Endothelial cell (in vitro differentiated cells): ENCODE measurements around the gene NECTIN1. TPM values are rescaled to one million over a fixed set of nuclear protein-coding genes. Genes with fewer than 3 reads are reported as not detected.

ENCODE experiments used
- DNase-seq: peaks from one replicate; pipeline ENCODE4 v3.0.0; 2021; ENCODE audit warnings: low spot score
- H3K27ac Mint-ChIP-seq: one replicate; pipeline ENCODE4 v1.8.0; 2021; ENCODE audit warnings: mixed read lengths, inconsistent platforms; ENCODE audit not compliant: unreplicated experiment
- H3K27me3 Mint-ChIP-seq: one replicate; pipeline ENCODE4 v1.8.0; 2021; ENCODE audit warnings: mild to moderate bottlenecking, moderate library complexity, mixed read lengths, inconsistent platforms; ENCODE audit not compliant: unreplicated experiment
- H3K36me3 Mint-ChIP-seq: one replicate; pipeline ENCODE4 v1.8.0; 2021; ENCODE audit warnings: mild to moderate bottlenecking, low read depth, mixed read lengths, inconsistent platforms; ENCODE audit not compliant: unreplicated experiment
- H3K4me1 Mint-ChIP-seq: one replicate; pipeline ENCODE4 v1.8.0; 2021; ENCODE audit warnings: mild to moderate bottlenecking, mixed read lengths, inconsistent platforms; ENCODE audit not compliant: unreplicated experiment
- H3K4me3 Mint-ChIP-seq: one replicate; pipeline ENCODE4 v1.8.0; 2021; ENCODE audit warnings: mild to moderate bottlenecking, mixed read lengths, inconsistent platforms; ENCODE audit not compliant: unreplicated experiment
- H3K9me3 Mint-ChIP-seq: one replicate; pipeline ENCODE4 v1.8.0; 2021; ENCODE audit warnings: mixed read lengths, inconsistent platforms; ENCODE audit not compliant: unreplicated experiment
- total RNA-seq: library from RNA; stranded (reverse); fragmentation: NEBNext Ultra II Directional; extraction: Animal tissue kit (Norgen Biotek cat#: 25700); gene quantifications from one replicate; pipeline ENCODE4 v1.2.1, GENCODE V29; 2021; ENCODE audit not compliant: unreplicated experiment
- TF ChIP-seq, protein P1 (sequence below): fragments of 200-600 bp; sonication (generic); IDR thresholded peaks from one replicate; pipeline ENCODE4 v1.5.0; 2021; ENCODE audit warnings: antibody characterized with exemption; ENCODE audit not compliant: unreplicated experiment

NECTIN1 gene
- total RNA-seq, 1 donor from 2014 or later: 17.9 TPM

DNA sequence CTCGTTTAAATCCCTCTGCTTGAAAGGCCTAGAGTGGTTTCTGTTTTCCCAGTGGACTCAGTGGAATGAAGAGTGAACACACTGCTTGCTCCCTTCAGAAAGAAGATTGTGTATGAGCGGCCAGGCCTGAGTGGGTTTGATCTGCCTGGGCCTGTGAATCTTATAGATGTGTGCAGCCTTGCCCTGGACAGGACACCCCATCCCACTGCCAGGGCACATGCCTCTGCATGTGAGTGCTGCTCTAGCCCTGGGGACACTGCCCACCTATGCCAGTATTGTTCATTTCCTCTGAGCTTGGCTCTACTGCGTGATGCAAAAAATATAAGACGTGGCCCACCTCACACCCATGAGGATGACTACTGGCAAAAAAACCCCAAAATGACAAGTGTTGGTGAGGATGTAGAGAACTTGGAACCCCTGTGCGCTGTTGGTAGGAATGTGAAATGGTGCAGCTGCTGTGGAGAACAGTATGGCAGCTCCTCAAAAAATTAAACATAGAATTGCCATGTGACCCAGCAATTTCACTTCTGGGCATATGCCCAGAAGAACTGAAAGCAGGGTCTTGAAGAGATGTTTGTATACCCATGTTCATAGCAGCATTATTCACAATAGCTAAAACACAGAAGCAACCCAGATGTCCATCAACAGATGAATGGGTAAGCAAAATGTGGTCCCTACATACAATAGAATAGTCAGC is 27.3 kb upstream of the NECTIN1 start:
- H3K4me3 Mint-ChIP-seq: no peak overlapping the region
- H3K27me3 Mint-ChIP-seq: peaks cover 11% of the 10 kb centered on the region

DNA sequence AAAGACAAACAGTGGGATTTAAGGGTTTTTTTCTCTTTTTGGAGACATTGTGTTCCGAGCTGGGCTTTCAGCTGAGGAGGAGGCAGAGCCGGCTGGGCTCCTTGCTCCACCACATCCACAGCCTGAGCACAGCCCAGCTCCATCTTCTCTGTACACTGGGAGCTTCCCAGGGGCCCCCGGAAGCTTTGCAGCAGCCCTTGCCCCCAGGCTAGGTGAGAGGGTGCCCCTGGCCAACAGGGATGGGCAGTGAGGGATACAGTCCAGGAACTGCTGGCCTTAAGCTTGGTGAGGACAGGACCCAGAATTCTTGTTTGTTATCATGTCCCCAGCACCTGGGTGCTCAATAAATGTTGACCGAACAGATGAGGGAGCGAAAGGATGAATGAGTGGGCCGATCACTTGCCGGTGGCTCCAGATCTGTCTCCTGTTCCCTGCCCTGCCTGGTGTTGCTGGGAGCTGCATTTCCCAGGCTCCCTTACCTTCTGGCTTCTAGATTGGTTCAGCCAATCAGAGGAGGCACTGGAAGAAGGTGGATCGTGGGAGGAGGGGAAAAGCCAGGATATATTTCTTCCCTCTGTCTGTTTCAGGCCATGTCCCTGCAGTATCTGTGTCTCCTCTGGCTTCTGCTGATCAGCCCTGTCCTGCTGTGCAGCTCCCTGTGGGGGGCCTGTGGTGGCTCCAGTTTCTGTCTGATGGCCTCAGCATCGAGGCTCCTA is 26.5 kb upstream of the NECTIN1 start:
- Mint-ChIP-seq H3K27ac (no peak overlapping the region), H3K36me3 (no peaks in the 10 kb centered on the region), H3K4me3 (no peak overlapping the region), H3K27me3 (peaks cover 11% of the 10 kb centered on the region), H3K4me1 (peaks cover 6% of the 10 kb centered on the region), H3K9me3 (no peaks in the 10 kb centered on the region)
- DNase-seq: no peak
- TF ChIP-seq, protein P1, sequence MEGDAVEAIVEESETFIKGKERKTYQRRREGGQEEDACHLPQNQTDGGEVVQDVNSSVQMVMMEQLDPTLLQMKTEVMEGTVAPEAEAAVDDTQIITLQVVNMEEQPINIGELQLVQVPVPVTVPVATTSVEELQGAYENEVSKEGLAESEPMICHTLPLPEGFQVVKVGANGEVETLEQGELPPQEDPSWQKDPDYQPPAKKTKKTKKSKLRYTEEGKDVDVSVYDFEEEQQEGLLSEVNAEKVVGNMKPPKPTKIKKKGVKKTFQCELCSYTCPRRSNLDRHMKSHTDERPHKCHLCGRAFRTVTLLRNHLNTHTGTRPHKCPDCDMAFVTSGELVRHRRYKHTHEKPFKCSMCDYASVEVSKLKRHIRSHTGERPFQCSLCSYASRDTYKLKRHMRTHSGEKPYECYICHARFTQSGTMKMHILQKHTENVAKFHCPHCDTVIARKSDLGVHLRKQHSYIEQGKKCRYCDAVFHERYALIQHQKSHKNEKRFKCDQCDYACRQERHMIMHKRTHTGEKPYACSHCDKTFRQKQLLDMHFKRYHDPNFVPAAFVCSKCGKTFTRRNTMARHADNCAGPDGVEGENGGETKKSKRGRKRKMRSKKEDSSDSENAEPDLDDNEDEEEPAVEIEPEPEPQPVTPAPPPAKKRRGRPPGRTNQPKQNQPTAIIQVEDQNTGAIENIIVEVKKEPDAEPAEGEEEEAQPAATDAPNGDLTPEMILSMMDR: no peak

More for the DNA sequence above, 27.3 kb upstream of the NECTIN1 start:
- DNase-seq: no peak
- Mint-ChIP-seq H3K9me3 (no peaks in the 10 kb centered on the region), H3K27ac (no peak overlapping the region), H3K4me1 (peaks cover 6% of the 10 kb centered on the region), H3K36me3 (no peaks in the 10 kb centered on the region)
- TF ChIP-seq, protein P1: no peak

DNA sequence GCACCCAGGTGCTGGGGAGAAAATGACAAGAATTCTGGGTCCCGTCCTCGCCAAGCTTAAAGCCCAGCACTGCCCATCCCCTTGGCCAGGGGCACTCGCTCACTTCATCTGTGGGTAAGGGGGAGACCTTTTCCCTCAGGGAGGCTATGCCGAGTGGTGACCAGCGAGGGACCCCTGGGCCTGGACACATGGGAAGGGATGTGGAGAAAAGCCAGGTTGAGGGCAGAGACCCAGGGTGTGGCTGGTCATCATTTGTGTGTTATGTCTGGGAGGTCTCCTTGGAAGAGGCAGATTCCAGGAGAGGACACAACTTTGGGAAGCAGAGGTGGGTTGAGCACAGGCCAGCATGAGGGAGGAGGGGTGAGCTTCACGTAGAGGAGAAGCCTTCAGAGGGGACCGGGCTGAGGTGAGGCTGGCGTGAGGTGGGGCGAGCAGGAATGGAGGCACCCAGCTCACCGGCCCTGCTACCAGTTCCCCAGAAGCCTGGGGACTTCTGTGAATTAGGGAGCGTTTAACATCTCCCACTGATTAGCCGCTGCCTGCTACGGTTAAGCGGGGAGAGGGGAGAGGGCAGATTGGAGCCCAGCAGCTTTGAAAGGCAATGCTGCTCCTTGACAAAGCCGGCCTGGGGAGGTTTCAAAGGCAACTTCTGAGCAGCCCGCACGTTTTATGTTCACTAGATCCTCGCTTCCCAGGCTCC is 25.8 kb upstream of the NECTIN1 start:
- no peak overlapping the region for H3K27ac Mint-ChIP-seq
- no peak for DNase-seq
- H3K27me3 Mint-ChIP-seq: peaks cover 11% of the 10 kb centered on the region
- no peaks in the 10 kb centered on the region for H3K9me3 Mint-ChIP-seq
- H3K4me3 Mint-ChIP-seq: no peak overlapping the region
- TF ChIP-seq, protein P1: no peak
- H3K36me3 Mint-ChIP-seq: no peaks in the 10 kb centered on the region
- peaks cover 6% of the 10 kb centered on the region for H3K4me1 Mint-ChIP-seq

DNA sequence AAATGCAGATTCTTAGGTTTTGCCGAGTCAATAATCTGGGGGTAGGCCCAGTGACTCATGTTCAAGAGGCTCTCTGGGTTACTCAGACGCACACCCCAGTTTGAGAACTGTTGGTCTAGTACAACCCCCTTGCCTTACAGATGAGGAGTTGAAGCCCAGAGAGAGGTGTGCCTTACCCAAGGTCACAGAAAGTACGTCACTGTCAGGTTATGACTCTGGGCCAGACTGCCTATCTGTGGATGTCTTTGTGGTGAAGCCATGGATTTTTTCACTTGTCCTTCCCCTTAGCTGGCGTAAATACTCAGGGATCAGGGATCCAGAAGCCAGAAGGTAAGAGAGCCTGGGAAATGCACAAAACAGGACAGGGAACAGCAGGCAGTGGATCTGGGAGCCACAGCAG is 25.2 kb upstream of the NECTIN1 start:
- peaks cover 6% of the 10 kb centered on the region for H3K4me1 Mint-ChIP-seq
- no peak overlapping the region for H3K27ac Mint-ChIP-seq
- peaks cover 11% of the 10 kb centered on the region for H3K27me3 Mint-ChIP-seq
- TF ChIP-seq, protein P1: no peak
- no peak overlapping the region for H3K4me3 Mint-ChIP-seq
- H3K36me3 Mint-ChIP-seq: no peaks in the 10 kb centered on the region
- H3K9me3 Mint-ChIP-seq: no peaks in the 10 kb centered on the region
- no peak for DNase-seq
